ENCODE data around the gene DCTN2.

The DCTN2 gene

DNA sequence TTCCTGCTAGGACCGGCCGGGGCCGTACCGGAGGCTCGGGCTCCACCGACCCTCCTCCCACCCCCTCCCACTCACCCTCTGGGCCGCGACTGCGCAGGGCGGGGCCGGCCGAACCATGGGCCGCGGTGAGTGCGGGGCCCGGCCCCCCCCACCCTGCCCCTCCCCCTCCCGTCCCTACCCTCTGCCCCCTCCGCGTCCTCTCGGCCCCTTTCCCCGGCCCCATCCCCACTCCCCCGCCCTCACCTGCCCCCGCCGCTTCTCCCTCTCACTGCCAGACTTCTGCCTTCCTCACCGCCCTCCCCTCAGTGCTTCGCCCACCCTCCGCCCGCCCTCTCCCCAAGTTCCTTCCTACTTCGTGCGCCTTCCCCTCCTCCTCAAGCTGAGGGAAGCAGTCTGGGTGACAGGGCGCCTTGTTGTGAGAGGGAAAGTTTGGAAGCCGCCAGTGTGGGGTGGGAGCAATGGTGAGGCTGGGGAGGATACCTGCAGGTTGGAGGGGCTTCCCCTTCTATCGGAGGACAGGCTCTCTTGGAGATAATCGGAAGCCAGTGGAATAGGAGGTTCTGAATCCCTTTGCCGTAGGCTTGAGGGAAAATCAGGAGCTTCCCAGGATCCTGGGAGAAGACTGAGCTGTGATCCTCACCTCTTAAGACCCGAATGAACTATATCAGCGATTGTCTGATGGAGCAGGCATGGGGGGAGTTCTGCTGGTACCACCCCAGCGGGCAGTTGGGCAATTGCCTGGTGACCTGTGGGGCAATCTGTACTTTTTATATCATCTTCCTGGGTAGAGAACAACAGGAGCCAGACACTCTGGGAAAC is 23.9 kb downstream of the DCTN2 start:
- Histone ChIP-seq H3K4me3 (ENCODE audit: low read depth, low read length) (peak overlapping the region; percentile 92), H3K4me1 (peaks cover 17% of the 10 kb centered on the region), H3K27me3 (no peaks in the 10 kb centered on the region), H3K9me3 (no peaks in the 10 kb centered on the region), H3K36me3 (peaks cover 34% of the 10 kb centered on the region)
- TF ChIP-seq, protein P1, sequence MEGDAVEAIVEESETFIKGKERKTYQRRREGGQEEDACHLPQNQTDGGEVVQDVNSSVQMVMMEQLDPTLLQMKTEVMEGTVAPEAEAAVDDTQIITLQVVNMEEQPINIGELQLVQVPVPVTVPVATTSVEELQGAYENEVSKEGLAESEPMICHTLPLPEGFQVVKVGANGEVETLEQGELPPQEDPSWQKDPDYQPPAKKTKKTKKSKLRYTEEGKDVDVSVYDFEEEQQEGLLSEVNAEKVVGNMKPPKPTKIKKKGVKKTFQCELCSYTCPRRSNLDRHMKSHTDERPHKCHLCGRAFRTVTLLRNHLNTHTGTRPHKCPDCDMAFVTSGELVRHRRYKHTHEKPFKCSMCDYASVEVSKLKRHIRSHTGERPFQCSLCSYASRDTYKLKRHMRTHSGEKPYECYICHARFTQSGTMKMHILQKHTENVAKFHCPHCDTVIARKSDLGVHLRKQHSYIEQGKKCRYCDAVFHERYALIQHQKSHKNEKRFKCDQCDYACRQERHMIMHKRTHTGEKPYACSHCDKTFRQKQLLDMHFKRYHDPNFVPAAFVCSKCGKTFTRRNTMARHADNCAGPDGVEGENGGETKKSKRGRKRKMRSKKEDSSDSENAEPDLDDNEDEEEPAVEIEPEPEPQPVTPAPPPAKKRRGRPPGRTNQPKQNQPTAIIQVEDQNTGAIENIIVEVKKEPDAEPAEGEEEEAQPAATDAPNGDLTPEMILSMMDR (IDR thresholded peaks at IDR 0.05; ENCODE audit: low read depth, low read length), result no peak
- DNase-seq, result peak; percentile 50

DNA sequence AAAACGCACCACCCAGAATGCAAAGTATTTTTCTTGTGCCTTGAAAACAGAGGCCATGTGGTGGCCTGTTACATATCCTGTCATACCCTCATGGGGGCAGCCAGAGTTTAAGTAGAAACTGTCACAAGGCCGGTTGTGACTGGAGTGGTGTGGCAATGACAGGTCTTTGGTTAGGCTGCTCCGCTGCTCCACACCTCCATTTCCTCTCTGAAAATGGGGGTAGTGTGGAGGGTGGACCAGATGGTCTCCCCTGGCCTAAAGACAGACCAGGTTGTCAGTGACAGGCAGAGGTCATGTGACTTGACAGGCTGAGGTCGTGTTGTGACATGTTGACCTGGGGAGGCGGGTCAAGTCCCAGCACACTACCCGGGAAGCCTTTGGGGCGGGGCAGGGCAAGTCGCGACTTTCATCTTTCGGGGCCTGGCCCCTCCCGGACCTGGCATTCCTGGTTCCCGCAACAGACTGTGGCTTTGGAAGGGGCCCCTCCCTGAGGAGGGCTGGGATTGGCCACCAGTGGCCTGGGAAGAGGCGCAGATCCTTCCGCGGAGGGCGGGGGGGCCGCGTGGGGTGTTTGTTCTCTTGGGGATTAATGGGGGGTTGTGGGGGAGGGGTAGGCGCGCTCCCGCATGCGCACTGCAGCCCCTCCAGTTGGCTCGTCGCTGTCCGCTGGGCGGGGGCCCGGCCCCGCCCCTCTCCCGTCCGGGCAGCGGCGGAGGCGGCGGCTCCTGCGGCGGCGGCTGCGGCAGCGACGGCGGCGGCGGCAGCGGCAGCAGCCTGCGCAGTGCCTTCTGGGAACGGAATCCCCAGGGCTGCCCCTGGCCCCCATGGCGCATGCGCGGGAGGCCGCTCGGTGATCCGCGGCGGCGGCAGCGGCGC is 24.7 kb downstream of the DCTN2 start, which contains the start of gene MBD6:
Gene MBD6, plus strand, starts transcription at position 814 of the 876 bp plus-strand sequence. CDS start 1,480 bp downstream, outside the sequence.
- TF ChIP-seq, protein P1 (IDR thresholded peaks at IDR 0.05; ENCODE audit: low read depth, low read length), result no peak
- Histone ChIP-seq H3K4me3 (ENCODE audit: low read depth, low read length) (peak within 1 kb of the TSS; percentile 92), H3K27me3 (no peaks in the 10 kb centered on the region), H3K36me3 (peaks cover 35% of the 10 kb centered on the region), H3K4me1 (peaks cover 17% of the 10 kb centered on the region), H3K9me3 (no peaks in the 10 kb centered on the region)
- DNase-seq, result peak; percentile 93

DNA sequence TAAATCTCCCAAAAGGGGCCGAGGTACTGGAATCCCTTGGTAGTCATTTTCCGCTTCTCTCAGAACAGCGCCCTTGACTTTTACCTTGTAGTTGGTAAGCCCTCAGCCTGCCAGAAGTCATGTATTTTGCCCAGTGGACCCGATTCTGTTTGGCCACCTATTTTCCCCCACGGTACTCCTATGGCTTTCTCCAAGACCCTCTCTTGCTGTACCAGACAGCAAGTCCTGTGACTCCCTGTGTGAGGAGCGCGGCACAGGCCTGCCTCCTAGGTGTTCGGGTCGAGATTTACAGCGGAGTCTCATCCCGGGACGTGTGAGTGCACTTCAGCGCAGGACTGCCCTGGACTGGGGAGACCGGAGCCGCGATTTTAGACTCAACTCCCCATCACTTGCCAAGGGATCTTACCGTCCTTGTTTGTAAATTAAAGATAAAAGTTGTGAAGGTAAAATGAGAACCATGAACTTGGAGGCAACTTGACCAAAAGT is 25.4 kb downstream of the DCTN2 start:
- DNase-seq, result peak; percentile 73
- TF ChIP-seq, protein P1 (IDR thresholded peaks at IDR 0.05; ENCODE audit: low read depth, low read length), result peak; percentile 26
- H3K9me3 ChIP-seq, result no peaks in the 10 kb centered on the region
- peaks cover 17% of the 10 kb centered on the region for H3K4me1 ChIP-seq
- no peaks in the 10 kb centered on the region for H3K27me3 ChIP-seq
- H3K36me3 ChIP-seq, result peaks cover 37% of the 10 kb centered on the region
- H3K4me3 ChIP-seq (ENCODE audit: low read depth, low read length), result peak overlapping the region; percentile 53

DNA sequence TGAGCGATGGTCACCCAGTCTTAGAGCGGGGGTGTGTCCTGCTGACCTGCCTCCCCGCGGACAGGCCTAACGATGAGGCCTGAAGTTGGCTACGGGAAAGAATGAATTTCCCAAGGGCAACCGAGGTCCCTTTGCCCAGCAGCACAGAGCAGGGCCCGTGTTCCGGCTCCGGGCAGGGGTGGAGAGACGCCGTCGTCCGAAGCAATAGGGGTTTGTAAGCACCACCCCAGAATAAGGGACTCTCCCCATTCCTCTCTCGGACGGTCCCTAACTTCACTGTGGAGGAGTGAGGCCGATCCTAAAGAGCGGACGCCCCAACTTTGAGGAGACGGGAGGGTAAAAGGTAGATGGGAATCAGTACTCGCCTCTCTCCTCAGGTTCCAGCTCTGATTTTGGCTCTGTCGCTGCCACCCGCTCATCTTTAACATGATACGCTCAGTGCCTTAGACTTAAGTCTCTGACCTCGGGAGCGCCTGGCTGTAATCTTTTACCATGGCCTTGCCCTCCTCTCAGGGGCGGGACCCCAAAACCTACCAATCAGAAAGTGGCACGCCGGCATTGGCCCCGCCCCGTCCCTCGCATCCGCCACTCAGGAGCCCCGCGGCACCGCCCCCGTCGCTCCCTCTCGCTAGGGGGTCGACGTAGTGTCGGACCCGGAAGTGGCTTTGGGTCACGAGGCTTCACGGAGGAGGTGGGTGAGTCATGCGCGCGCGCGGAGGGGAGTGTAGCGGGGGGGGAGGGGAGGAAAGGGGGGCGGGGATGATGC is 26.8 kb downstream of the DCTN2 start, which contains the start of gene DDIT3:
Gene DDIT3, minus strand, starts transcription at position 462 of the 766 bp plus-strand sequence. CDS start 3,108 bp downstream, outside the sequence.
- Histone ChIP-seq H3K9me3 (no peaks in the 10 kb centered on the region), H3K27me3 (no peaks in the 10 kb centered on the region), H3K4me1 (peaks cover 17% of the 10 kb centered on the region), H3K36me3 (peaks cover 45% of the 10 kb centered on the region), H3K4me3 (ENCODE audit: low read depth, low read length) (peak within 1 kb of the TSS; percentile 100)
- TF ChIP-seq, protein P1 (IDR thresholded peaks at IDR 0.05; ENCODE audit: low read depth, low read length), result no peak
- DNase-seq, result peak; percentile 100

DNA sequence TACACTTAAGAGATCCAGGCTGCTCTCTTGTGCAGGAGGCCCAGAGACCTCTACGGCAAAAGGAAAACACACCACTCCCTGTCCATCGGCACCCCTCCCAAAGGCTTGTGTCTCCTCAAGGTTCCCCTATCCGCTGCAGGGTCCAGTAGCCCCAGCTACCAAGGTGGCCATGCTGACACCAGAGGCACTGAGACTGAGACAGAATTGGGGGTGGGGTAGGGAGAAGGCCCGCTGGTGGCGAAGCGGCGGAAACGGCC is 27.3 kb downstream of the DCTN2 start:
- Histone ChIP-seq H3K27me3 (no peaks in the 10 kb centered on the region), H3K4me1 (peaks cover 17% of the 10 kb centered on the region), H3K9me3 (no peaks in the 10 kb centered on the region), H3K36me3 (peaks cover 46% of the 10 kb centered on the region), H3K4me3 (ENCODE audit: low read depth, low read length) (peak overlapping the region; percentile 100)
- DNase-seq, result no peak
- TF ChIP-seq, protein P1 (IDR thresholded peaks at IDR 0.05; ENCODE audit: low read depth, low read length), result no peak

All from BE2C (cell line).